ENCODE measurements around the gene EYA4.

DNA sequence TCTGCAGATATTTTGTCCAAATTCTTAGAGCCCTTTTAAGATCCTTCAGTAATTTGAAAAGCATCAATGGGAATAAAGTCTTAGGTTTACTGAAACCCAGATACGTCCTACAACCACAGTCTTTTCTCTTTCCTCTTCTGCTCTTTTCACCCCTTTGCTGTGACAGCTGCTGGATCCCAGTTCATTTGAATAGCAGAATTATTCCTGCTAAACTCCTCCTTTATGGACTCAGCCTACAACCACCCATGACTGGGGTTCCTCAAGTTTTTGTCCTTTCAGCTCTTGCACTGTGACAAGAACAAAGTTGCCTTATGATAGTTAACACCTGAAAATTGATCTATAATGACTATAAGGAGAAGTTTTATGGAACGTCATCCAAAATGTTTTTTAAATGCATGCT, 237.5 kb downstream of the EYA4 start:
- TF ChIP-seq, protein P1, sequence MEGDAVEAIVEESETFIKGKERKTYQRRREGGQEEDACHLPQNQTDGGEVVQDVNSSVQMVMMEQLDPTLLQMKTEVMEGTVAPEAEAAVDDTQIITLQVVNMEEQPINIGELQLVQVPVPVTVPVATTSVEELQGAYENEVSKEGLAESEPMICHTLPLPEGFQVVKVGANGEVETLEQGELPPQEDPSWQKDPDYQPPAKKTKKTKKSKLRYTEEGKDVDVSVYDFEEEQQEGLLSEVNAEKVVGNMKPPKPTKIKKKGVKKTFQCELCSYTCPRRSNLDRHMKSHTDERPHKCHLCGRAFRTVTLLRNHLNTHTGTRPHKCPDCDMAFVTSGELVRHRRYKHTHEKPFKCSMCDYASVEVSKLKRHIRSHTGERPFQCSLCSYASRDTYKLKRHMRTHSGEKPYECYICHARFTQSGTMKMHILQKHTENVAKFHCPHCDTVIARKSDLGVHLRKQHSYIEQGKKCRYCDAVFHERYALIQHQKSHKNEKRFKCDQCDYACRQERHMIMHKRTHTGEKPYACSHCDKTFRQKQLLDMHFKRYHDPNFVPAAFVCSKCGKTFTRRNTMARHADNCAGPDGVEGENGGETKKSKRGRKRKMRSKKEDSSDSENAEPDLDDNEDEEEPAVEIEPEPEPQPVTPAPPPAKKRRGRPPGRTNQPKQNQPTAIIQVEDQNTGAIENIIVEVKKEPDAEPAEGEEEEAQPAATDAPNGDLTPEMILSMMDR (IDR thresholded peaks at IDR 0.05): no peak
- TF ChIP-seq POLR2AphosphoS5 (IDR thresholded peaks at IDR 0.05) (no peak), POLR2A (IDR thresholded peaks at IDR 0.05) (no peak)
